Measurements from ENCODE around the gene GARRE1. TPM values are rescaled to one million over a fixed set of nuclear protein-coding genes. Genes with fewer than 3 reads are reported as not detected.
"Not testable (repeated sequence)": the region's sequence is repeated elsewhere in the genome, so short reads cannot be mapped to it uniquely, and the experiment has no call there.

The GARRE1 gene
- polyA plus RNA-seq, 10 donors = 18.2 to 28.1 (median 23.5) TPM

DNA sequence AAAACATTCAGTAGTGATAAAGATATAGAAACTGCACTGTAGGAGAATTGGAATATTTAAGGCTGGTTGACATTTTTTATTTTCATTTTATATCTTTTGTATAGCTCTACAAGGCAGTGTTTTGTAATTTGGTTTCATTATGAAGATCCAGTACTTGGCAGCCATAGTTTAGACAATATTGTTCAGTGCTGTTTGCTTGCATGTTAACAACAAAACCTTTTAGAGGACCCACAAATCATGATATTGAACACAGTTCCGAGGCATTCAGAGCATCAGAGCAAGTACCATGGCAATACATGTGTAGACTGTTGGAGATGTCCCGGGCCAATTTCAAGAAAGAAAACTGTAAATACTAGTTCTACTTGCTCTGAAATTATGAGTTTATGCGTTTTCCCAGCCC lies 25.6 kb upstream of the GARRE1 start:
- no peak for DNase-seq

DNA sequence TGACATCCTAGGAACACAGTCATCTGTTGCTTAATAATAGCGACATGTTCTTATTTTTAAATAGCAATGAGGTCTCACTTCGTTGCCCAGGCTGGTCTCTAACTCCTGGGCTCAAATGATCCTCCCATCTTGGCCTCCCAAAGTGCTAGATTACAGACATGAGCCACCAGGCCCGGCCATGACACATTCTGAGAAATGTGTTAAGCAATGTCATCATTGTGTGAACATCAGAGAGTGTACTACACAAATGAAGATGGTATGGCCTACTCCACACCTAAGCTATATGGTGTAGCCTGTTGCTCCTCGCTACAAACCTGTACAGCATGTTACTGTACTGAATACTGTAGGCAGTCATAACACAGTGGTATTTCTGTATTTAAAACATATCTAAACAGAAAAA lies 24.6 kb upstream of the GARRE1 start:
- DNase-seq = no peak

DNA sequence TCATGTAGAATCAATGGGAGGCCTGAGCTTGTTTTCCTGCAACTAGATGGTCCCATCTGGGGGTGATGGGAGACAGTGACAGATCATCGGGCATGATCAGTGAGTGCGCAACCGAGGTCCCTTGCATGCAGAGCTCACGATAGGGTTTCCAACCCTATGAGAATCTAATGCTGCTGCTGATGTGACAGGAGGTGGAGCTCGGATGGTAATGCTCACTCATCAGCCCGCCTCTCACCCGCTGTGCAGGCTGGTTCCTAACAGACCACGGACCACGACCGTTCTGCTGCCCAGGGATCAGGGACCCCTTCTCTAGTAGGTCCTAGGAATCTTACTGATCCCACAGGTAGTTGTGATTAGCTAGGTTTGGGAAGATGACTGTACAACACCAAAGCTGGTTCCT lies 23.5 kb upstream of the GARRE1 start:
- DNase-seq = no peak

DNA sequence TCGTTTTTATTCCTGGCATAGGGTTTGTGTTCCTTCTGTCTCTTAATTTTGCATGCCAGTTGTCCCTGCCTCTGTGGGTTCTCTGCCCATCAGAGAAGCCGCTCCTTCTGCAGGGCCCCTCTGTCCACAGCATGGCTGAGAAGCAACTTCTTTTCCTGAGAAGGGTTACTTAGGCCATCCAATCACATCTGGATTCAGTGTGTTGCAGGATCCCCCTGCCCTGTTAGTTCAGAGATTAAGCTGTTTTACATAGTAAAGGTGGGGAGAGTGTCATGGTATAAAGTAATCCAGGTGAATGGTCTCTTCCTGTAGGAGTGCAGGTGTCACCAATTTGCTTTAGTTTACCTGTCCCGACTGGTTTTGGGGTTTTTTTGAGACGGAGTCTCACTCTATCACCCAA lies 22.9 kb upstream of the GARRE1 start:
- DNase-seq = no peak

GRCh38 chr19:34232566-34233481 lies 21.5 kb upstream of the GARRE1 start:
- peak in 2 of 3 donors; percentile 28 to 86 for DNase-seq

- no peak for DNase-seq
Observed at GRCh38 chr19:34235425-34235940, 18.9 kb upstream of the GARRE1 start.

DNA sequence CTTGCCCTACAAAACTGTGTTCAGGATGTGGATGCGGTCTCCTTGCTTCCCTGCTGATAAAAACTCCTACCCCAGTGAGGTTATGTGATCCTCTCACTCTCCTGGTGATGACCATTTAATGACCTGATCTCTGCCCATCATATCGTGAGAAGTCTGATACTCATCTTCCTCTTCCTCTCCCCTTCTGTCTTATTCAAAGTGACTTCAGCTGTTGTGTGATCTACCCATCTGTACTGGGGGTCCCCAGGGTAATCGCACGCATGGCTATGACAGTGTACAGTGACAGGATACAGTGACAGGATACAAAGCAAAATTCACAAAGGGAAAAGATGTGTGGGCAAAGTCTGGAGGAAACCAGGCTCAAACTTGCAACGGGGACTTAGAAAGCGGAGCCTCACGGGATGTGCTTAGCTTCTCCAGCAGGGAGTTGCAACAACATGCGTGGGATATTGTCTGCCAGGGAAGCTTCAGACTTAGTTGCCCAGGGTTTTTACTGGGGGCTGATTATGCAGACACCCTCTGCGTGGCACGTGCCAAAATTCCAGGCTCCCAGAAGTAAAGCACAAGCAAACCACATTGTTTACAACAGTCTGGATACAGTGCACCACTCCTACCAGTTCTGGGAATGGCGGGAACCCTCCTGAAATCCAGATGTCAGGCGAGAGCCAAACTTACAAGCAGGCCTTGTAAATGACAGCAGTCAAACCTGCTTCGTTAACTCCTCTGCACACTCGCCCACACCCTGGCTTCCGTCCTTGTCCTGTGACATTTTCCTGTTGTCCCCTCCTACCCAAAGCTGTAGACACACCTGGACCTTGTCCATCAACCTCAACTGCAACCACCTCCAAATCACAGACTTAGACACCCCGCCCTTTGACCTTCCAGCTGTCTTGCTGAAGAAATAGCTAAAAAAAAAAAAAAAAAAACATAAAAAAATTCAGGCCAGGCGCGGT lies 18.0 kb upstream of the GARRE1 start:
- DNase-seq = no peak

- no peak for DNase-seq
Observed at GRCh38 chr19:34237283-34237682, 17.1 kb upstream of the GARRE1 start.

DNA sequence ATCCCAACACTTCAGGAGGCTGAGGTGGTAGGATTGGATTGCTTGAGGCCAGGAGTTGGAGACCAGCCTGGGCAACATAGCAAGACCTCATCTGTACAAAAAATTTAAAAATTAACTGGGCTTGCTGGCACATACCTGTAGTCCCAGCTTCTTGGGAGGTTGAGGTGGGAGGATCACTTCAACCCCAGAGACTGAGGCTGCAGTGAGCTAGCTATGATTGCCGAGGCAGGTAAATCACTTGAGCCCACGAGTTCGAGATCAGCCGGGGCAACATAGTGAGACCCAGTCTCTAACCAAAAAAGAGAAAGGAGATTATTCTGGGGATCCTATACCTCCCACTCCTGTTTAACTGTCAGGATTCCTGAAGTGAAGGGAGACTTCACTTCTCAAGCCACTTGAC lies 16.4 kb upstream of the GARRE1 start:
- no peak for DNase-seq

GRCh38 chr19:34241513-34242337 lies 12.6 kb upstream of the GARRE1 start:
- DNase-seq = no peak

DNA sequence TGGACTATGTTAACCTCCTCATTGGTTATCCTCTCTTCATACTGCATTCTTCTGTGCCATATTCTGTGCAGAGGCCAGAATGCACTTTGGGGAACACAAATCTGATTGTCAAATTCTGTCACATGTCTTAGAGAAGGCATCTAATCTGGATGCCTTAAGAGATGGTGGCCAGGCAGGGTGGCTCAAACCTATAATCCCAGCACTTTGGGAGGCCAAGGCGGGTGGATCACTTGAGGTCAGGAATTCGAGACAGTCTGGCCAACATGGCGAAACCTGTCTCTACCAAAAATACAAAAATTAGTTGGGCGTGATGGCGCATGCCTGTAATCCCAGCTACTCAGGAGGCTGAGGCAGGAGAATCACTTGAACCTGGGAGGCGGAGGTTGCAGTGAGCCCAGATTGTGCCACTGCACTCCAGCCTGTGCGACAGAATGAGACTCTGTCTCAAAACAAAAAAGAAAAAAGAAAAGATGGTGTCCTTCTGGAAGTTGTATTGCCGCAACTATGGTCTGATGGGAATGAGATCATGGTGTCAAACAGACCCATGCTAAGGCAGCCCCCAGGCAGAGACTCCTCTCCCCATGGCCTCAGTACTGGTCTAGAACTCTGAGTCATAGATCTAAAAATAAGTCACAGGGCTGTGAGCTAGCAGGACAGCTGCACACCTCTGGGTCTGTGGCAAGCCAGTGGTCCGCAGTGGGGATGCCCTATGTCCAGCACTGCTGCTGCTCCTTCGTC lies 11.0 kb upstream of the GARRE1 start:
- DNase-seq = peak in 1 of 3 donors; percentile 33

DNA sequence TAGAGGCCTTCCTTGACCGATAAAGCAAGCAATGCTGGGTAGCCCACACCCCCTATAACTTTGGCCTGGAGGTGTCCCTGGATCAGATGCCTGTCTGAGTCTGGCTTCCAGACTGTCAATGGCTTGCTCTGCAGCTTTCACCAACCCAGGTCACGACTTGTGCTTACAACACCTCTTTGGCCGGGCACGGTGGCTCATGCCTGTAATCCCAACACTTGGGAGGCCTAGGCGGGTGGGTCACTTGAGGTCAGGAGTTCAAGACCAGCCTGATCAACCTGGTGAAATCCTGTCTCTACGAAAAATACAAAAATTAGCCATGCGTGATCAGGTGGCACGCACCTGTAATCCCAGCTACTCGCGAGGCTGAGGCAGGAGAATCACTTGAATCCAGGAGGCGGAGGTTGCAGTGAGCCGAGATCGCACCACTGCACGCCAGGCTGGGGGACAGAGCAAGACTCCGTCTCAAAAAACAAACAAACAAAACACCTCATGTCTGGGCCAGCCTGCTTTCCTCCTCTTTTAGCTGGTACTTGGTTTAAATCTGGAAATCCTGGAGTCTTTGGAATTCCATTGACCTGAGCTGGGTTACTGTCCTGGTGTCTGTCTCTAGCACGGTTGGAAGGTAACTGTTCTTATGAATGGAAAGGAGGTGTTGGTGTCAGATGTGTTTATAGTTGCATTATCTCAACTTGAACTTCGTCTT lies 10.3 kb upstream of the GARRE1 start:
- DNase-seq = no peak

GRCh38 chr19:34244611-34245299 lies 9.6 kb upstream of the GARRE1 start:
- no peak for DNase-seq

DNA sequence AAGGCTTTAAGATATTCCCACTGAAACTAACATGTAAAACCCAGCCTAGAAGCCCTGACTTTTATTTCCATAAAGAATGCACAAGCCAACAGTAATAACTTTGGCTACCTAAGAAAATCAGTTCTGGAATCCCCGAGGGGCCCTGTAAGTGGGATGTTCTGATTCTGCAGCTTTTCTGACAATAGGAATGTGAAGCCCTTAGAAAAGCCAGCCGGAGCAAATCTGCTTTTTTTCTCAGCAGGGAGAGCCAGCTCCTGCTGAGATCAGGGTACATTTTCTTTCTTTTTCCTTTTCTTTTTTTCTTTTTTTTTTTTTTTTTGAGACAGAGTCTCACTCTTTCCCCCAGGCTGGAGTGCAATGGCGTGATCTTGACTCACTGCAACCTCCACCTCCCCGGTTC lies 8.0 kb upstream of the GARRE1 start:
- DNase-seq = no peak

GRCh38 chr19:34248941-34249340 lies 5.4 kb upstream of the GARRE1 start:
- DNase-seq = no peak

DNA sequence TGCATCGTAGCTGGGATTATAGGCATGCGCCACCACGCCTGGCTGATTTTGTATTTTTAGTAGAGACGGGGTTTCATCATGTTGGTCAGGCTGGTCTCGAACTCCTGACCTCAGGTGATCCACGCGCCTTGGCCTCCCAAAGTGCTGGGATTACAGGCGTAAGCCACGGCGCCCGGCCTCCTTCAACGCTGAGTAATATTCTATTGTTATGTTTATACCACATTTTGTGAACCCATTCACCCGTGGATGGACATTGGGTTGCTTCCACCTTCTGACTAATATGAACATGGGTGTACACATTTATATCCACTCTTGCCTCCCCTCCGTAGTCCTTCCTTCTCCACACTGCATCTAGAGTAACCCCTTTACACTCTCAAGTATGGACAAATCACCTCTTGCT lies 1.2 kb upstream of the GARRE1 start:
- DNase-seq = not testable (repeated sequence)

GRCh38 chr19:34253681-34254045 lies 691 bp upstream of the GARRE1 start:
- DNase-seq = not testable (repeated sequence)

- DNase-seq = peak; percentile 16 to 76 (median 49)
Observed at GRCh38 chr19:34254698-34255432, 511 bp downstream of the GARRE1 start.

DNA sequence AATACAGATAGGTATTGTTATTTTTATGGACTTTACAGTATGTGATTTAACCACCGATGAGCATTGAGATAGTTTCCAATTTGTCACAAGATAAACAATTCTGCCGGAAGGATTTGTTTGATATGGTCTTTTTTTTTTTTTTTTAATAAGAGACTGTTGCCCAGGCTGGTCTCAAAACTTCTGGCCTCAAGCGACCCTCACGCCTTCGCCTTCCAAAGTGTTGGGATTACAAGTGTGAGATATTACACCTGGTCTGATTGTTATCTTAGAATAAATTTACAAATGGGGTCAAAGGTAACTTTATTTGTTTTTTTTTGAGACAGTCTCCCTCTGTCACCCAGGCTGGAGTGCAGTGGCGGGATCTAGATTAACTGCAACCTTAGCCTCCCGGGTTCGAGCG lies 1.2 kb downstream of the GARRE1 start:
- DNase-seq = no peak
